Stimulated activated CD8-positive, alpha-beta memory T cell treated with anti-CD3 and anti-CD28 coated beads, Interleukin-15, amount 100 ng/mL, for 1 hour (primary cell): ENCODE data around the gene GRID1.
"Not testable (repeated sequence)": the region's sequence is repeated elsewhere in the genome, so short reads cannot be mapped to it uniquely, and the experiment has no call there.

ENCODE experiments used
- DNase-seq: peaks from one replicate; pipeline ENCODE4 v3.0.0-alpha.2; 2020; ENCODE audit warnings: low read depth

GRID1 gene

GRCh38 chr10:86035791-86036543, 330.6 kb downstream of the GRID1 start:
- DNase-seq, result no peak

GRCh38 chr10:86034710-86035109, 331.9 kb downstream of the GRID1 start:
- DNase-seq, result no peak

GRCh38 chr10:86033581-86033980, 333.0 kb downstream of the GRID1 start:
- no peak for DNase-seq

GRCh38 chr10:86032087-86032486, 334.5 kb downstream of the GRID1 start:
- DNase-seq, result not testable (repeated sequence)

- no peak for DNase-seq
These were observed 336.3 kb downstream of the GRID1 start for GRCh38 chr10:86030312-86030711.

- DNase-seq, result no peak
These were observed 339.2 kb downstream of the GRID1 start for GRCh38 chr10:86027346-86027745.

- DNase-seq, result no peak
These were observed 341.1 kb downstream of the GRID1 start for GRCh38 chr10:86025509-86025908.

- DNase-seq, result no peak
These were observed 342.1 kb downstream of the GRID1 start for GRCh38 chr10:86024281-86025041.

- no peak for DNase-seq
These were observed 342.7 kb downstream of the GRID1 start for GRCh38 chr10:86023931-86024280.

GRCh38 chr10:86023336-86023735, 343.3 kb downstream of the GRID1 start:
- DNase-seq, result no peak

GRCh38 chr10:86022906-86023305, 343.7 kb downstream of the GRID1 start:
- no peak for DNase-seq

GRCh38 chr10:86020134-86020533, 346.5 kb downstream of the GRID1 start:
- no peak for DNase-seq

- DNase-seq, result no peak
These were observed 347.5 kb downstream of the GRID1 start for GRCh38 chr10:86019141-86019540.

- no peak for DNase-seq
These were observed 347.9 kb downstream of the GRID1 start for GRCh38 chr10:86018735-86019058.

GRCh38 chr10:86017841-86018734, 348.5 kb downstream of the GRID1 start:
- no peak for DNase-seq

GRCh38 chr10:86013568-86013967, 353.0 kb downstream of the GRID1 start:
- no peak for DNase-seq

- DNase-seq, result no peak
These were observed 359.4 kb downstream of the GRID1 start for GRCh38 chr10:86007171-86007570.

GRCh38 chr10:86004337-86004736, 362.3 kb downstream of the GRID1 start:
- DNase-seq, result no peak

GRCh38 chr10:86003201-86003621, 363.4 kb downstream of the GRID1 start:
- no peak for DNase-seq

- DNase-seq, result no peak
These were observed 365.1 kb downstream of the GRID1 start for GRCh38 chr10:86001521-86001920.

- no peak for DNase-seq
These were observed 369.1 kb downstream of the GRID1 start for GRCh38 chr10:85997544-85997943.

GRCh38 chr10:85995791-85996190, 370.8 kb downstream of the GRID1 start:
- DNase-seq, result no peak
